Measurements from ENCODE around the gene UPF3A.
A peak's percentile ranks its signal among the peaks of the same experiment; 100 is the strongest.
"Not testable (repeated sequence)": the region's sequence is repeated elsewhere in the genome, so short reads cannot be mapped to it uniquely, and the experiment has no call there.

Gene UPF3A

DNA sequence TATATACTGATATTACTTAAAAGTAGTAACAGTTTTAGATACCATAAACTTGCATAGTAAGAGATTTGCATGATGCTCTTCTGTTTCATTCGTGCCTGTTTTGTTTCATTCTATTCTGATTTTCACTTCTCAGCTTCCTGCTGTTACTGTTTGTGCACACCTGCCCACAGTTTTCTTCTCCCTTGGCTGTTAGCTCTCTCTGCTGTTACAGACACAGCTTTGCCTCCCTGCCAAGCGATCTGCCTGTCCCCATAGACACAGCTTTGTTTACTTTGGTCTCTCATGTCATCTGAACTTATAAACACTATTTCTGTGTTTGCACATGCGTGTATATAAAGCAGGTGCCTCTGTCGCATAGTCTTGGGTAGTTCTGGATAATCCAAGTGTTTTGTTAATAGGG, 21.4 kb upstream of the UPF3A start:
- TF ChIP-seq FOXP2 (optimal IDR thresholded peaks at IDR 0.05; ENCODE audit: control extremely low read depth, extremely low read length, insufficient read depth): no peak
- TF ChIP-seq POLR2AphosphoS5 (IDR thresholded peaks at IDR 0.05; ENCODE audit: borderline replicate concordance, low read depth, low read length): no peak
- no peak for TF ChIP-seq EZH2 (IDR thresholded peaks at IDR 0.05)
- Histone ChIP-seq H3K4me3 (no peak overlapping the region), H3K36me3 (ENCODE audit: insufficient read depth, low read length) (peaks cover 88% of the 10 kb centered on the region), H3K9ac (ENCODE audit: insufficient read length) (no peak overlapping the region), H3K27ac (no peak overlapping the region), H3K9me3 (ENCODE audit: low read depth, low read length) (no peaks in the 10 kb centered on the region)
- no peak for DNase-seq (ENCODE audit: low read depth, low spot score)

DNA sequence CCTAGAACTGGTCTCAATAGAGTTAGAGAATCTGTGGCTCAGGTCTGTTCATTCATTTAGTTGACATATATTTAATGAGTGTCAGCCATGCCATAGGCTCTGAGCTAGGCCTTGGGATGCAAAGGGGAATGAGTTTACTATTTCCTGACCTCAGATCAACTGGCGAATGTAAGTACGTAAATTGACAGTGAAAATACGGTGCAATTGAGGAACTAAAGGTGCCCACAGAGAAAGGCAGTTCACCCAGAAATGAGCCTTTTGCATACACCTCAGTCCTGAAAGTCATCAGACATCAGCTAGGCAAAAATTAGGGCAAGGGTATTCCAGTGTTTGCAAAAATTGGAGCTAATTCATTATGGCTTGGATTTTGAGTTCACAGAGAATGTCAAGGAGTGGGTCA, 20.6 kb upstream of the UPF3A start:
- Histone ChIP-seq H3K9ac (ENCODE audit: insufficient read length) (no peak overlapping the region), H3K36me3 (ENCODE audit: insufficient read depth, low read length) (peaks cover 90% of the 10 kb centered on the region), H3K27ac (no peak overlapping the region), H3K4me3 (no peak overlapping the region), H3K9me3 (ENCODE audit: low read depth, low read length) (no peaks in the 10 kb centered on the region)
- no peak for DNase-seq (ENCODE audit: low read depth, low spot score)
- TF ChIP-seq POLR2AphosphoS5 (IDR thresholded peaks at IDR 0.05; ENCODE audit: borderline replicate concordance, low read depth, low read length): no peak
- TF ChIP-seq EZH2 (IDR thresholded peaks at IDR 0.05): no peak
- no peak for TF ChIP-seq FOXP2 (optimal IDR thresholded peaks at IDR 0.05; ENCODE audit: control extremely low read depth, extremely low read length, insufficient read depth)

DNA sequence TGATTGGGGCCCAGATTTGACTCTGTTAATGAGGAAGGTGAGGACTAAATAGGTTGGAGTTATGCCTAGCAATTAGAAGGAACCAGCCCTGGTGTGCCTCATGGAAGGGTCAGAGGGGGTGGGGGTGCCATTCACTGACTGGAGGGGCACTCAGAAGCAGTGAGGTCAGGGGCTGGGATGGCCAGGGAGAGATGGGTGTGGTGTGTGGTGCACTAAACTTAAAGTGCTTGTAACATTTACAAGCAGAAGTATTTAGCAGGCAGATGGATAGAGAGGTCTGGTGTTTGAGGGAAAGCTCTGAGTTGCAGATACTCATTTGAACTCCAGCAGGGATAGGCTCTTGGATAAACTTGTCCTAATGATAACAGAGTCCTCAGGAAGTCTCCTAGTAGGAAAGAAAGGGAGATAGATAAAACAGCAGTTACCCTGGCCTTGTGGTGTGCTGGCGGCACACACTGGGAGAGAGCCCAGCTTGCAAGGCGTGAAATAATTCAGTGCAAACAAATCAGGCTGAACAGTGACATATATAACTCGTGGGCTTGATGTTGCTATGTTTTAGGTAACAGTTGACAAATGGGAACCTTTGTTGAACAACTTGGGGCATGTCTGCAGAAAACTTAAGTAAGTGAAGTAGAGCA, 20.0 kb upstream of the UPF3A start:
- no peak for DNase-seq (ENCODE audit: low read depth, low spot score)
- no peaks in the 10 kb centered on the region for H3K9me3 ChIP-seq (ENCODE audit: low read depth, low read length)
- no peak for TF ChIP-seq FOXP2 (optimal IDR thresholded peaks at IDR 0.05; ENCODE audit: control extremely low read depth, extremely low read length, insufficient read depth)
- TF ChIP-seq POLR2AphosphoS5 (IDR thresholded peaks at IDR 0.05; ENCODE audit: borderline replicate concordance, low read depth, low read length): no peak
- TF ChIP-seq EZH2 (IDR thresholded peaks at IDR 0.05): no peak
- H3K4me3 ChIP-seq: no peak overlapping the region
- H3K27ac ChIP-seq: no peak overlapping the region
- H3K36me3 ChIP-seq (ENCODE audit: insufficient read depth, low read length): peaks cover 90% of the 10 kb centered on the region
- H3K9ac ChIP-seq (ENCODE audit: insufficient read length): no peak overlapping the region

DNA sequence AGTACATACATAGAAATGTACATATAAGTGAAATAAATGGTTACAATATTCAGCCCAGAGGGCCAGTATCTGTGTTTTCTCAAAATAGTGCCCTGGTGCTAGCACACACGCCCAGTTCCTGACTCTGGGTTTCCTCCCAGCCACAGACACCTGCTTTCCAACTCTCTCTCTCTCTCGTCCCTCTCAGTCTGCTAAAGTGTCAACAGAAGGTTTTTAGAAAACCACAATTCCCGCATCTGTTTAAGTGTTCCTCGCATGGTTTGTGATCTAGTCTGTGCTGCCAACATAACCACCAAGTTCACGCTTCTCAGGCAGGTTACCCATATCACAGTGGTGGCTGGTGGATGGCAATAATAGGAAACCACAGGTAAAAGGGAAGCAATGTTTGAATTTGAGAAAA, 17.8 kb upstream of the UPF3A start:
- no peaks in the 10 kb centered on the region for H3K9me3 ChIP-seq (ENCODE audit: low read depth, low read length)
- H3K27ac ChIP-seq: no peak overlapping the region
- no peak for DNase-seq (ENCODE audit: low read depth, low spot score)
- H3K4me3 ChIP-seq: no peak overlapping the region
- H3K36me3 ChIP-seq (ENCODE audit: insufficient read depth, low read length): peaks cover 94% of the 10 kb centered on the region
- no peak overlapping the region for H3K9ac ChIP-seq (ENCODE audit: insufficient read length)
- TF ChIP-seq EZH2 (IDR thresholded peaks at IDR 0.05) (no peak), FOXP2 (optimal IDR thresholded peaks at IDR 0.05; ENCODE audit: control extremely low read depth, extremely low read length, insufficient read depth) (no peak), POLR2AphosphoS5 (IDR thresholded peaks at IDR 0.05; ENCODE audit: borderline replicate concordance, low read depth, low read length) (no peak)

DNA sequence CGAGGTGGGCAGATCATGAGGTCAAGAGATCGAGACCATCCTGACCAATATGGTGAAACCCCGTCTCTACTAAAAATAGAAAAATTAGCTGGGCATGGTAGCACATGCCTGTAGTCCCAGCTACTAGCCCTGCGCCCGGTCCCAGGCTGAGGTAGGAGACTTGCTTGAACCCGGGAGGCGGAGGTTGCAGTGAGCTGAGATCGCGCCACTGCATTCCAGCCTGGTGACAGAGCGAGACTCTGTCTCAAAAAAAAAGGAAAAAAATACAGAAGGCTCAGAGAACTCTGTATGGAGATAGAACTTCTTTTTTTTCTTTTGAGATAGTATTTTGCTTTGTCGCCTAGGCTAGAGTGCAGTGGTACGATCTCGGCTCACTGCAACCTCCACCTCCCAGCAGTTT, 17.1 kb upstream of the UPF3A start:
- H3K9ac ChIP-seq (ENCODE audit: insufficient read length); DNase-seq (ENCODE audit: low read depth, low spot score); H3K27ac ChIP-seq; H3K9me3 ChIP-seq (ENCODE audit: low read depth, low read length); H3K4me3 ChIP-seq: not testable (repeated sequence)
- peaks cover 94% of the 10 kb centered on the region for H3K36me3 ChIP-seq (ENCODE audit: insufficient read depth, low read length)

DNA sequence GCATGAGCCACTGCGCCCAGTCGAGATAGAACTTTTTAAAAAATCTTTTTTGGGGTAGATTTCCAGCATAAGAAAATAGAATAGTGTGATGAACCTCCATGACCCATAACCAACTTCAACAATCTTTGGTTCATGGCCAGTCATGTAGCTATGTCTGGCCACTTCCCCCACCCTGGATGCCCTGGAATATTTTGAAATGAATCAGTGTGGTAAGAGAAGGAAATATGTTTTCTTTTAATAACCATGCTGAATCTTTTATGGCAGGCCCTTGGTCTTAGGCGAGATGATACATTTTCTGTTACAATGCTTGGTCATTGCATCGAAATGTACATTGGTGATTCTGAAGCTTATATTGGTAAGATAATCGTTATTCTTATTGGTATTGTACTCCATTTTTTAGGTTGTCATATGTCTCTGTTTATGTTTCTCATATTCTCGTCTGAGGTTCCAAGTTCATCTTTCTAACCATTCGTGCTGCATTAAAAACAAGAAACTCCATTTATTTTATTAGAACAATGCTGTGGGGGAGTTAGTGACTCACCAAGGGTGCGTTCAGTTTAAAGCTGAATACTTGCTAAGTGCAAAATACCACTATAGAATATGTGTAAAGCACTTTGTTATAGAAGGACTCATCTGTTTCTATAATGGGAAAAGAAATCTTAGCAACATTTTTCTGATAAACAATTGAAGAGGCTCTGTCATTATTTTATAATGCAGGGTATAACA, 16.4 kb upstream of the UPF3A start:
- no peaks in the 10 kb centered on the region for H3K9me3 ChIP-seq (ENCODE audit: low read depth, low read length)
- H3K9ac ChIP-seq (ENCODE audit: insufficient read length): no peak overlapping the region
- peaks cover 92% of the 10 kb centered on the region for H3K36me3 ChIP-seq (ENCODE audit: insufficient read depth, low read length)
- no peak for DNase-seq (ENCODE audit: low read depth, low spot score)
- H3K4me3 ChIP-seq: no peak overlapping the region
- no peak overlapping the region for H3K27ac ChIP-seq
- TF ChIP-seq EZH2 (IDR thresholded peaks at IDR 0.05): no peak
- no peak for TF ChIP-seq FOXP2 (optimal IDR thresholded peaks at IDR 0.05; ENCODE audit: control extremely low read depth, extremely low read length, insufficient read depth)
- no peak for TF ChIP-seq POLR2AphosphoS5 (IDR thresholded peaks at IDR 0.05; ENCODE audit: borderline replicate concordance, low read depth, low read length)

DNA sequence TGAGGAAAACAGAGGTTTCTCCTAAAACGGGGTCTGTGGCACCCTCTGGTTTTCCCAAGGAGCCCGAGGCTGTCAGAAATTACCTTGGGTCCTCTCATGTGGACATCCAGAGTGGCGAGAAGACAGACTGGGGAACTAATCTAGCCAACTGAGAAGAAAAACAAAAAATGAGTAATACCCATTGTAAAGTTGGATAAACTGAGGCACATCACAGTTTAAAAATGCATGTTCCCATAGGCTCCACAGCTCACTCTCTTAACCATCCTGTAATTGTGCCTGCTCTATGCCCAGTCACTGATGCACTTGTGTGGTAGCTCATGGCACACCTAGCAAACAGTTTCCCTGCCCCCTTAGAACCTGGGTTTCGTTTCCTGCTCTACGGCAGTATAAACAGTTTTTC, 15.2 kb upstream of the UPF3A start:
- Histone ChIP-seq H3K36me3 (ENCODE audit: insufficient read depth, low read length) (peaks cover 86% of the 10 kb centered on the region), H3K9ac (ENCODE audit: insufficient read length) (no peak overlapping the region), H3K4me3 (no peak overlapping the region), H3K9me3 (ENCODE audit: low read depth, low read length) (no peaks in the 10 kb centered on the region), H3K27ac (no peak overlapping the region)
- TF ChIP-seq FOXP2 (optimal IDR thresholded peaks at IDR 0.05; ENCODE audit: control extremely low read depth, extremely low read length, insufficient read depth) (no peak), POLR2AphosphoS5 (IDR thresholded peaks at IDR 0.05; ENCODE audit: borderline replicate concordance, low read depth, low read length) (no peak), EZH2 (IDR thresholded peaks at IDR 0.05) (no peak)
- DNase-seq (ENCODE audit: low read depth, low spot score): no peak

DNA sequence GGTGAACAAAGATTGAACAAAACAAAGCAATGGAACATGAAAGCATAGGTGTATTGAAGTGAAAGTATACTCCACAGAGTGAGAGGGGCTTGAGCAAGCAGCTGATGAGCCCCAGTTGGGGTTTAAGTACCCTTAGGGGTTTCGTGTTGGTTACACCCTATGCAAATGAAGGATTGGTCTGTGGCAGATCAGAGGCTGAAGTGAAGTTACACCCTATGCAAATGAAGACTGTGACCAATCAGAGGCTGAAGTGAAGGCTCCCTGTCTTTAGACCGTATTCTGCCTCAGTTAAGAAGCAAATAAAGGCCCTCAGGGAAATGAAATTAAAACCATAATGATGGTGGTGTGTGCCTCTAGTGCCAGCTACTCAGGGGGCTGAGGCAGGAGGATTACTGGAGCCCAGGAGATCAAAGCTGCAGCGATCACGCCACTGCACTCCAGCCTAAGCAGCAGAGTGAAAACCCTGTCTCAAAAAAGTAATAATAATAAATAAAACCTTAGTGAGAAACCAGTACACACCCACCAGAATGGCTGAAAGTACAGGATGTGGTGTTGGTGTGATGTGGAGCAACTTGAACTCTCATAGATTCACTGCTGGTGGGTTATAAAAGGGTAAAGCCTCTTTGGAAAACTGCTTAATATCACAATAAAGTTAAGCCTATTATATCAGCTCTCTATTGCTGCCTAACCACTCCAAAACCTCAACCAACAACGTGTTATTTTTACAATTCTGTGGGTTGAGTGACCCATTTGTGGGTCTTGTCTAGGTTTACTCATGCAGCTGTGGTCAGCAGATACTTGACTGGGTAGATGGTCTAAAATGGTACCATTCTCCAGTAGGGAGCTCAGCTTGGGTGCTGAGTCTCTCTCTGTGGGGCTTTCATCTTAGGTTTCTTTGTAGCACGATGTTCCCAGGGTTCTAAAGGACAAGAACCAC, 12.8 kb upstream of the UPF3A start:
- no peak for TF ChIP-seq FOXP2 (optimal IDR thresholded peaks at IDR 0.05; ENCODE audit: control extremely low read depth, extremely low read length, insufficient read depth)
- no peak for TF ChIP-seq POLR2AphosphoS5 (IDR thresholded peaks at IDR 0.05; ENCODE audit: borderline replicate concordance, low read depth, low read length)
- no peak for TF ChIP-seq EZH2 (IDR thresholded peaks at IDR 0.05)
- H3K36me3 ChIP-seq (ENCODE audit: insufficient read depth, low read length): peaks cover 78% of the 10 kb centered on the region
- H3K9ac ChIP-seq (ENCODE audit: insufficient read length): no peak overlapping the region
- no peak overlapping the region for H3K4me3 ChIP-seq
- peak overlapping the region; percentile 44; the same call in 1 of the 2 replicates for H3K27ac ChIP-seq
- DNase-seq (ENCODE audit: low read depth, low spot score): no peak
- H3K9me3 ChIP-seq (ENCODE audit: low read depth, low read length): no peaks in the 10 kb centered on the region
